H1 (cell line): Measurements from ENCODE around the gene SPAG8. TPM values are rescaled to one million over a fixed set of nuclear protein-coding genes. Genes with fewer than 3 reads are reported as not detected.

Experiments used
- EP300 ChIP-seq, 2 experiments: IDR thresholded peaks; 1 replicate in 1 of 2; 2 replicates in 1 of 2; pipeline ENCODE4 v1.6.1; 2011 to 2012; ENCODE audit warnings: low read depth in 2 of 2, low read length in 2 of 2, mild to moderate bottlenecking in 2 of 2, borderline replicate concordance in 1 of 2, inconsistent platforms in 1 of 2, moderate library complexity in 1 of 2
- NANOG ChIP-seq: IDR thresholded peaks from 2 replicates; pipeline ENCODE4 v1.6.1; 2011; ENCODE audit warnings: low read length, low read depth, mild to moderate bottlenecking, inconsistent platforms; ENCODE audit not compliant: insufficient read depth, poor library complexity, severe bottlenecking
- YY1 ChIP-seq: IDR thresholded peaks from 2 replicates; pipeline ENCODE4 v1.6.1; 2011; ENCODE audit warnings: low read depth, mild to moderate bottlenecking, low read length
- polyA plus RNA-seq, 7 experiments: library from polyadenylated mRNA; depleted of rRNA in 3 of 7; stranded (reverse) in 5 of 7; unstranded in 2 of 7; fragments of >200 nt in 5 of 7; fragments of 200-250 nt in 2 of 7; gene quantifications; 1 replicate in 5 of 7; 2 replicates in 1 of 7; 4 replicates in 1 of 7; pipeline versions ENCODE4 v1.2.1 to v1.2.3, GENCODE V29; 2011 to 2013; ENCODE audit warnings: missing spikeins in 2 of 7, mixed read lengths in 2 of 7
- total RNA-seq: library from RNA; stranded (reverse); fragmentation: NEBNext Ultra II Directional; extraction: Animal tissue kit (Norgen Biotek cat#: 25700); gene quantifications from 2 replicates; pipeline ENCODE4 v1.2.1, GENCODE V29; 2021
- TF ChIP-seq, protein P1 (sequence below): IDR thresholded peaks from 2 replicates; pipeline ENCODE4 v1.6.1; 2012; ENCODE audit warnings: low read length, inconsistent platforms

Gene SPAG8
- total and polyA plus RNA-seq, 2 of the 8 experiments (the other 6 are each of a cell fraction or from before 2014, with no cell fraction given), result 0.37 to 0.44 TPM

DNA sequence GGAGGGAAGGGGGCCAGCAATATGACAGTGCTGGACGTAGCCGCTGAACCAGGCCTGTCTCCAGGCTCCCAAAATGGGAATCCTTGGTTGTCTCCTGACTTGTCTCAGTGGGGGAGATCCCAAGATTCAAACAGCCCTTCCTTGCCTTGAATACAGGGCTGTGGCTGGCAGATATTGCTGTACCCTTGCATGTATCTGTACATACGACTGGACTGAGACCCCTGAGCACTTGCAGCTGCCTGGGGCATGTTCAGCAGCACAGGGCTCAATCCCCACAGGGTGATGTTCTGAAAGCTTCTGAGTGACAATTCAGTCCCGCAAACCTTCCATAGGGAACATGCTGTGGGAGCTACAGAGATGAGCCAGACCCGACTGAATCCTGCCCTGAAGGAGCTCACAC lies 44.8 kb upstream of the SPAG8 start (continued):
- TF ChIP-seq, protein P1, sequence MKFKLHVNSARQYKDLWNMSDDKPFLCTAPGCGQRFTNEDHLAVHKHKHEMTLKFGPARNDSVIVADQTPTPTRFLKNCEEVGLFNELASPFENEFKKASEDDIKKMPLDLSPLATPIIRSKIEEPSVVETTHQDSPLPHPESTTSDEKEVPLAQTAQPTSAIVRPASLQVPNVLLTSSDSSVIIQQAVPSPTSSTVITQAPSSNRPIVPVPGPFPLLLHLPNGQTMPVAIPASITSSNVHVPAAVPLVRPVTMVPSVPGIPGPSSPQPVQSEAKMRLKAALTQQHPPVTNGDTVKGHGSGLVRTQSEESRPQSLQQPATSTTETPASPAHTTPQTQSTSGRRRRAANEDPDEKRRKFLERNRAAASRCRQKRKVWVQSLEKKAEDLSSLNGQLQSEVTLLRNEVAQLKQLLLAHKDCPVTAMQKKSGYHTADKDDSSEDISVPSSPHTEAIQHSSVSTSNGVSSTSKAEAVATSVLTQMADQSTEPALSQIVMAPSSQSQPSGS, result no peak
- TF ChIP-seq YY1 (no peak), EP300 (IDR thresholded peaks at IDR 0.05; ENCODE audit: borderline replicate concordance in 1 of 2, low read depth in 2 of 2, low read length in 2 of 2) (no peak), NANOG (no peak)
